Measurements from ENCODE around the gene NR3C1.

NR3C1 gene

DNA sequence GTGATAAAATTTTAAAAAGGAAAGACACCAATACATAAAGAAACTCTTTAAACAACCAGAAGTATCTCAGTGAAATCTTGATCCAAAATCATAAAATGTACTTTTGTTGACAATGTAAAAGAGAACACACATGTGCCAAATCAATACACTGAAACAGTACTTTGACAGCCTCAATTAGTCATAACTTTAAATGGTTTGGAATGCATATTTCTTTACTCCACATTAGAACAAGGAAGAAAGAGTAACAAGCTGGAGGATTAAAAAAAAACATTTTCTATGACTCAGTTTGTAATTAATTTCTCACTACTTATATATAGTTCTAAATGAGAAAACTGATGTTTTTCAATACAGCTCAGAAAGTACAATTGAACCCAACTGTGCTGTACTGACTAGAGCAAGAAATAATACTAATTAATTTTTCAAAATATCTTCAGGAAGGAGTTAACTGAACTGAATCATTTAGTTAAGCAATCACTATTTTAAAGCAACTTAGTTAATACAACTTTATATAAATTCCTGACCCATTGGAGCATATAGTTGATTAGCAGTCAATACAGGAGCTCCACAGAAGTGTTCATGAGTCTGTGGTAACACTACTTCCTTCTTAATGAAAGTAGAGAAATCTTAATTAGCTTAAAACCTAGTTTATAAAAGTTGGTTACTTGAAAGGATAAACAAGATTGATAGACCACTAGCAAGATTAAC is 101.0 kb downstream of the NR3C1 start:
- DNase-seq, result no peak

DNA sequence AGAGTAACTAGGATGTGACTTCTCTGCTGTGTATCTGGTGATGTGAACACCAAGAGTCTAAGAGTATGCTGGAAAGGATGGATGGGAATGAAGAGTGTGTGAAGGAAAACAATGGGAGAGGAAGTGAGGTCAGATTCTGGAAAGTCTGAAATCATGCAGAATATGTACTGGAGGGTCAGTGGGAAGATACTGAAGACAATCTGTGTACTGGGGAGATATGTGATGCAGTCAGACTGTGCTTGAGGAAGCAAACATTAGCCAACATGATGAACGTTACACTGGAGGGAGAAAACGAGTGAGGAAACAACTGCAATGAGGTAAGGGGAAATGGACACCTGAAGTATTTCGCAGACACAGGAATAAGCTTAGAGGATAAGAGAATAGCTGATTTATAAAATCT is 105.7 kb downstream of the NR3C1 start:
- no peak for DNase-seq

DNA sequence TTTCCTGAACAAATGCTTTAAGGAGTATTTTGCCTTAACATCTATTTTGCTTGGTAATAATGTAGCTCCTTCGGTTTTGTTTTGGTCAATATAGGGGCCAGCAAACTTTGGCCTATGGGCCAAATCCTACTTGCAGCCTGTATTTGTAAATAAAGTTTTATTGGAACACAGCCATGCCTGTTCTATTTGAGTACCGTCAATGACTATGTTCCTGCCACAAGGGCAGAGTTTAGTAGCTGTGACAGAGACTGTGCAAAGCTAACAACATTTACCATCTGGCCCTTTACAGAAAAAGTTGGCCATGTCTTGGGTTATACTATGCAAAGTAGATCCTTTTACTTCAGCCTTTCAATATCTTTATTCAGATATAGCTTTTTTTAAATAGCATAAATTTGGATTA is 113.4 kb downstream of the NR3C1 start:
- DNase-seq, result no peak

DNA sequence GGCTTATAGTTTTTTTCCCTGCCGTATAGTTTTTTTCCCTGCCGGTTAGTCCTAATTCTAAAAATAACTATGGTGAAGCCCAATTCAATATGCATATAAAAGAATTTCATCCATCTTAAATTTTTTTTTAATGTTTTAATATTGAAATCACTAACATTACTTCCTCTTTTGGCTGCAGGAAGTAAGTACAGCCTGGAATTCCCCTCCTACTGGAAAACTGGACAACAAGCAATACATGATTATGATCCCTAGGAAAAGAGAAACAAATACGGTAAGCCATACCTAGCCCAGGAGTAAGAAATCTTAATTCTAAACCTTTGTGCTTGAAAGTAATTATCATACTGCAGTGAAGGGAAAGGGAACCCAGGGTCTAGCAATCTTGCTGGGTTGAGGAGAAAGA is 119.0 kb downstream of the NR3C1 start:
- no peak for DNase-seq

DNA sequence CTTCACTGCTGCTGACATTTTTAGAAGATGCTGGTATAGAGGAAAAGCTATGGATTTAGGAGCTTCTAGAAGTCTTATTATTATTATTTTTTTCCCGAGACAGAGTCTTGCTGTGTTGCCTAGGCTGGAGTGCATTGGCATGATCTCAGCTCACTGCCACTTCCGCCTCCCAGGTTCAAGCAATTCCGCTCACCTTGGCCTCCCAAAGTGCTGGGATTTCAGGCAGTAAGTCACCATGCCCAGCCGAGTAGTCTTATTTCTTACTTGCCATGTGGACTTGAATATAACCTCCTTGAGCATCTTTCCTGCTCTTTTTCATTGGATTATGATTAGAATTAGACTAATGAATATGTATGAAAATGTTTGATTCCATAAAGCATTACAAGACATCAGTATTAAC is 119.5 kb downstream of the NR3C1 start:
- no peak for DNase-seq

DNA sequence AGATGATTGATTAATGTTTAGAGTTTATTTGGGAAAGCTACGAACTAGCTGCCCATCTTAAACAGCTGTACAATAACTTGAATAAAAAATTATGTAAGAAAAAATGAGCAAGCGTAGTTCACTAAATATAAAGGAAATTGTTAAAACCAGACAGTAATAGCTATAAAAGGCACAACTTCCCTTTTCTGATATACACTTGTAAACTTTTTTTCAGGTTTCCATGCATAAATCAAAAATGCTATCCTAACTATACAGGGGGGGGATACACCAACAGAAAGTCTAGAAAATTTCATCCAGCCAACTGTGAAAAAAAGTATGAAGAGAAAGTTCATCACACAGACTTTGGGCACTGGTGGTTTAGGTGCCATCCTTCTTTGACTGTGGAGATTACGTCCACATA is 122.3 kb downstream of the NR3C1 start:
- DNase-seq, result no peak

DNA sequence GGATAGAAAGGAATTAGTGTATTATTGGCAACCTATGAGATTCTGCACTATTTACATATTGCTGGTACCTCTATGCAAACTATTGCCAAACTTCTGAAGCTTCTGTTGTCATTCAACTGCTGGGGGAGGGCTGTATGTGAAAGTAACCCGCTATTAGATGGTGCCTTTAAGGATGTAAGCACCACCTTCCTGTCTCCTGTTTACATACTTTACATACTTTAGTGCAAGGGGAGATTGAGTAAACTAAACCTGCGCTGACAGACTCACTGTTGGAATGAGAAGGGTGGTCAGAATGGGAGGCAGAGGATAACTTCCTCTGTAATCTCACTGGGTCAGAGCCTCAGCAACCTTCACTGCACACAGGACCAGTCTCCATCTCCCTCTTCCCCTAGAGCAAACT is 123.8 kb downstream of the NR3C1 start:
- no peak for DNase-seq

DNA sequence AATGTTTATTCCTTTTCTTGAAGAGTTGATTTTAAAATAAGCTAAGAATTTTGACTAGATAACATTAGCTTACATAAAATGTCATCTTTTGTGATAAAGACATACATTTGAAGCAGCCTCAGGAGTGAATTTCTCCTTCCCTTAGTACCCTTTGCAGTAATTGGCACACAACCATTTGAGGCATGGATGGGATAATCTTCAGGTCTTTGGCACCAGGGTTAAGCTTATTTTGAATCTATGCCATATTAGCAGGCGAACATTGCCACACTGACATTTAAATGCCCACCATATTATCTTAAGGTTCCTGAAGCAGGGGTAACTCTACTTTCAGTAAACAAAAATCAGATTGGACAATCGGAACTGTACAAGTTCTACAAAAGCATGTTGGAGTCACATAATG is 126.0 kb downstream of the NR3C1 start:
- no peak for DNase-seq

DNA sequence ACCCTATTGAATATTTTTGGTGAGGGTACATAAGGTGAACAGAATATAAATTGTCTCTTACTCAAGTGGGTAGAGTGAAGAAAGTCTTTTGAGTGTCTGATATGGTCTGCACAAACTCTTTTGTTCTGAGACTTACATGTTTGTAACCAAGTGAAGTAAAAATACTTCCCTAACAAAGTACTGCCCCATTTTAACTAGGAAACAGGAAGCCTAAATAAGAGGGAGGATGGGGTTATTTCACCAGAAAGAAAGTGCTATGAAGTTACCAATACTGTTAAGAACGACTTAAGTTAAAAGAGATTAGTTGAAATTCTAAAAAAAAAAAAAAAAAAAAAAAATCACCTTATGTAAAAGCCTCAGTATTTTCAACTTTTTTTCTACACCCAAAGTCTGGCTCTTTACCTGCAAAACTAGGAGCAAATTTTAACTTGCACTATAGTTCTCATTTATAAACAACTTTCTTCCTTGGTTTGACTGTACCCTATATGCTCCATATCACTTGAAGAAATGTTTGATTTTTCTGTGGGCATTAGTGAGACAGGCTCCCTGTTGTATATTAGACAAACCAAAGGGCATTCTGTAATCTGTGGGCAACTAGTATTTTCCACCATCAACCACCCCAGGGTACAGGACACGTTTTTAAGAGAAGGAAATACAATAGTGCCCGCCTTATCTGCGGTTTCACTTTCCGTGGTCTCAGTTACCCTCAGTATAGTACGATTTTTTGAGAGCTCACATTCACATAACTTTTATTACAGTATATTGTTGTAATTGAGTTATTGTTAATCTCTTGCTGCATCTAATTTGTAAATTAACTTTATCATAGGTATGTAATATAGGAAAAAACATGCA is 127.7 kb downstream of the NR3C1 start:
- DNase-seq, result no peak

DNA sequence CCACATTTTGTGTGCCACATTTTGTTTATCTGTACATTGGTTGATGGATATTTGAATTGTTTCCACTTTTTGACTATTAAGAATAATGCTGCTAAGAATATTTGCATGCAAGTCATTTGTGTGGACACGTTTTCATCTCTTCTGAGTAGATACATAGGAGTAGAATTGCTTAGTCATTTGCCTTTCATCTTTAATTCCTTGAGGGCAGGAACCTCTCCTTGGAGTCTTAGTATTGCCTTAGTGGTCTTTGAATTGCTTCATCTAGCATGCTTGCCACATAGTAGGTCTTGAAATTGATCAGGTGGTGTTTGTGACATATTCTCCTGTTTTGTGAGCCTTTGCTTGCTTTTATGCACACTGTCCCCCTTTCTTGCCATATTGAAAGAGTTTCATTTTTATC is 128.5 kb downstream of the NR3C1 start:
- DNase-seq, result no peak

DNA sequence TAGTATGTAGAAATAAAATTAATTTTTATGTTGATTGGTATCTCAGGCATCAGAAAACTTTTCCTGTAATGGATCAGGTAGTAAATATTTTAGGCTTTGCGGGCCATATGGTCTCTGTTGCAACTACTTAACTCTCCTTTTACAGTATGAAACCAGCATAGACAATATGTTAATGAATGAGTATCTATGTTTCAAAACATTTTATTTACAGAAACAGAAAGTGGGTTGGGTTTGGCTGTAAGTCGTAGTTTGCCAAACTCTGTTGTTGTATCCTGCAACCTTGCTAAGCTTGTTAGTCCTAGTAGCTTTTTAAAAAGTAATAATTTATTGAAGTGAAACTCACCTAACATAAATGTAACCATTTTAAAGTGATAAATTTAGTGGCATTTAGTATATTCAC is 132.1 kb downstream of the NR3C1 start:
- DNase-seq, result no peak

DNA sequence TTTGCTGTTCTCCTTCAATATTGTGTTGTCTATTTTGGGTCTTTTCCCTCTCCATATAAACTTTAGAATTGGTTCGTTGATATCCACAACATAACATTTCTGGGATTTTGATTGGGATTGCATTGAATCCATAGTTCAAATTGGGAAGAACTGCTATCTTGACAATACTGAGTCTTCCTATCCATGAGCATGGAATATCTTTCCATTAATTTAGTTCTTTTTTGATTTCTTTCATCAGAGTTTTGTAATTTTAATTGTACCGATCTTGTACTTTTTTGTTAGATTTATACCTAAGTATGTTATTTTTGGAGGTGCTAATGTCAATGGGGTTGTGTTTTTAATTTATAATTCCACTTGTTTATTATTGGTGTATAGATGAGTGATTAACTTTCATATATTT is 135.1 kb downstream of the NR3C1 start:
- no peak for DNase-seq

DNA sequence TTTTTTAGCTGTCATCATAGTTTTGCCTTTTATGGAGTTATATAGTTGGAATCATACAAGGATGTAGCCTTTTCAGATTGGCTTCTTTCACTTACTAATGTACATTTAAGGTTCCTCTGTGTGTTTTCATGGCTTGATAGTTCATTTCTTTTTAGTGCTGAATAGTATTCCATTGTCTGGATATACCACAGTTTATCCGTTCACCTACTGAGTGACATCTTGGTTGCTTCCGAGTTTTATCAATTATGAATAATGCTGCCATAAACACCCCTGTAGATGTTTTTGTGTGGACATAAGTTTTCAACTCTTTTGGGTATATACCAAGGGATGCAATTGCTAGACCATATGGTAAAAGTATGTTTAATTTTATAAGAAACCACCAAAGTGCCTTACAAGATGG is 136.3 kb downstream of the NR3C1 start:
- no peak for DNase-seq

DNA sequence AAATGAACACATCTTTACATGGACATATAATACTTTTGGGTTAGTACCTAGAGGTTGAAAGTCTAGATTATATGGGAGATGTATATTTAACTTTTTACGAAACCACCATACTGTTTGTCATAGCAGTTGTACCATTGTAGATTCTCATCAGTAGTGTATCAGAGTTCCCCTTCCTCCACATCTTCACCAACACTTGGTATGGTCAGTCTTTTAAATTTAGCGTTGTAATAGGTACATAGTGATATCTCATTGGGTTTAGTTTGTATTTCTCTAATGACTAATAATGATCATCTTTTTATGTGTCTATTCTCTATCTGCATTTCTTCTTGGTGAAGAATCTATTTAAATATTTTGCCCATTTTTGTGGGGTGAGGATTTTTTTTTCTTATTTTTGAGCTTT is 137.5 kb downstream of the NR3C1 start:
- DNase-seq, result no peak

DNA sequence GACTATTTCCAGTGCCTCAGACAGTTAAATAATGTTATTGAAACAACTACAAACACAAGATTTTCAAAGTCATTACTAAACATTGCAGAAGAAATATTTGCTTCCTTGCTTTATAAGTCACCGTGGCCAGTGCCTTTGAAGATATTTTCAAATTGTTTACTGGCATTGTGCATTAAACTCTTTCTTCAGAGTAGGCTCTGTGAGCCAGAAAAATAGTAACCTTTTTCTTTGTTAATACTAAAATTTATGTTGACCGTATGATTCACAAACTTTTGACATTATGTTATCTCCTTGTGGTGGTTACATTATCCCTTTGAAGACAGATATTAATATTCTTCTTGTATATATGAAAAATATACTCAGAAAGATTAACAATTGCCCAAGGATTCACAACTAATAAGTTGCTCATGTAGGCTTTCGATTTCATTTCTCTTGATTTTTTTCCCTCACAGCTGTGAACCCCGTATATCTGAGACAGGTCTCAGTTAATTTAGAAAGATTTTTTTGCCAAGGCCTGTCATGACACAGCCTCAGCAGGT is 140.1 kb downstream of the NR3C1 start:
- DNase-seq, result no peak

DNA sequence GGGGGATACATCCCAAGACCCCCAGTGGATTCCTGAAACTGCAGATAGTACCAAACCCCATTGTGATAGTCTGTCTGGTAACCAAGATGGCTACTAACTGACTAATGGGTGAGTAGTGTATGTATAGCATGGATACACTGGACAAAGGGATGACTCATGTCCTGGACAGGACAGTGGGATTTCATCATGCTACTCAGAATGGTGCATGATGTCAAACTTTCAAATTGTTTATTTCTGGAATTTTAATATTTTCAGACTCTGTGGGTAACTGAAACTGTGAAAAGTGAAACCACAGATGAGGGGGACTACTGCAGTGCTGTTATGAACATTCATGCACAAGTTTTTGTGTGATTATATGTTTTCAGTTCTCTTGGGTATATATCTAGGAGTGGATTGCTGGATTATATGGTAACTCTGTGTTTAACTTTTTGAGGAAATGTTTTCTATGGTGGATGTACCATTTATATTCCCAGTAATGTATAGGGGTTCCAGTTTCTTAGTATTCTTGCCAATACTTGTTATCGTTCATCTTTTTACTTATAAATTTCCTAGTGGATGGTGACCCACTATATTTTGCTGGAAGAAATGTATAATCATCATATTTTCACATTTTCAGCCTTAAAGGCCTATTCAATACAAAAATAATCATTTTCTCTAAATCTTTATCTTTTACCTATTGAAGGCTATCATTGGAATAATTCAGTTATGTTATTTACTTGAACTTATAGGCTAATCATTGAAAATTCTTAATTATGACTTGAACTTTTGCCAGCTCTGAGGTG is 140.9 kb downstream of the NR3C1 start:
- DNase-seq, result no peak

DNA sequence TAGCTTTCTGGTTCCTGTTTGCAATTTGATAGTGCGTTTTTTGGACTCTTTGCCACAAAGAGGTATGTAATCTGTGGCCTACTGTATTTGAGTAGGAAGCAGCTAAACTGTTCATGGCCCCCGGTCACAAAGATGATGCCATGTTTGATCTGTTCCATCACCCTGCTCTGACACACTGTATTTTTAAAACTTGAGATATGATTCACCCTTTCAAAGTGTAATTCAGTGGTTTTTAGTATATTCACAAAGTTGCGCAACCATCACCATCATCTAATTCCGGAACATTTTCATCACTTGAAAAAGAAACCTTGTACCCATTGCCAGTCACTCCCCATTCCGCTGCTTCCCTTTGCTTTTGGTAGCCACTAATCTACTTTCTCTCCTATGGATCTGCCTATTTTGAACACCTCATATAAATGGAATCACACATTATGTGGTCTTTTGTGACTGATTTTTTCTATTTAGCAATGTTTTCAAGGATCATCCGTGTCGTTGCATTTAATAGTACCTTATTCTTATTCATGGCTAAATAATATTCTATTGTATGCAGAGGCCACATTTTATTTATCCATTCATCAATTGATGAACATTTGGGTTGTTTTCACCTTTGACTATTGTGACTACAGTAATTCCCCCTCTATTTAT is 141.6 kb downstream of the NR3C1 start:
- no peak for DNase-seq

DNA sequence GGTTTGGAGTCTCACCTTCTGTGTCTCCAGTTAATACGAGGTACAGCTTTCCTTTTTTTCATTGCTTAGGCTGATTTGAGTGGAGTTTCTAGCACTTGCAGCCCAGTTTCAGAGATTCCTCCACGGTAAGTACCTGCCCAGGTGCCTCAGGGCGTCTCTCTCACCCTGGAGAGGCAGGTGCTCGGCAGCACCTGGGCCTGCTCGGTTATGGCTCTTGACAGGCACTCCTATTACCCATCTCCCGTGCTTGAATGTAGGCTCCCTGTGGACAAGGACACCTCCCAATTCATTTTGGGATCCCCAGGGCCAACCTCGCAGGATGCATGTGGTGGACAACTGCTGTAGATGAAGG is 144.3 kb downstream of the NR3C1 start:
- no peak for DNase-seq

DNA sequence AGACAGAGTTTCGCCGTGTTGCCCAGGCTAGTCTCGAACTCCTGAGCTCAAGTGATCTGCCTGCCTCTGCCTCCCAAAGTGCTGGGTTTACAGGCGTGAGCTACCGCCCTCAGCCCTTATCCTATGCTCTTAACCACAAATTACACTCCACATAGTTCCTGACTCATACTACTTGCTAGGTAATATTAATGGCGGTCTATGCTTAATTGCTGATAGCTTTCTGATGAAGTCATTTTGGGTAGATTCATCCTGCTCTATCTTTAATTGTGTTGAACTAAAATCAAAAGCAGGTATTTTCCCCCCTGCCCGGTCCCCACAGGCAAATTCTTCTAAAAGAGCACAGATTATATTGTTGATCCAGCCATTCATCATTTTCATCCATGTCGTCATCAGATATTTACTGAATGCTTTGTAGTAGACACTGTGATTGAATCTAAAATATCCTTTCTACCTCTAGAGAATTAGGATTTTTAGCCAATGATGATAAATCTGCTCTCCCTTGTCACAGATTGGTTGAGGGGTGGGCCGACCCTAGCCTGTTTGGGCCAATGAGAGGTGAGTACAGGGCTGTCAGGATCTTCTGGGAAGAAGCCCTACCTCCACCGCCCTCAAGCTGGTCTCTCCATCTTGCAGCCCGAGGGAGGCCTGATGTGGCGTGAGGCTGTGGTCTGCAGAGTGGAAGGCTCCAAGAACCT is 144.8 kb downstream of the NR3C1 start:
- no peak for DNase-seq

DNA sequence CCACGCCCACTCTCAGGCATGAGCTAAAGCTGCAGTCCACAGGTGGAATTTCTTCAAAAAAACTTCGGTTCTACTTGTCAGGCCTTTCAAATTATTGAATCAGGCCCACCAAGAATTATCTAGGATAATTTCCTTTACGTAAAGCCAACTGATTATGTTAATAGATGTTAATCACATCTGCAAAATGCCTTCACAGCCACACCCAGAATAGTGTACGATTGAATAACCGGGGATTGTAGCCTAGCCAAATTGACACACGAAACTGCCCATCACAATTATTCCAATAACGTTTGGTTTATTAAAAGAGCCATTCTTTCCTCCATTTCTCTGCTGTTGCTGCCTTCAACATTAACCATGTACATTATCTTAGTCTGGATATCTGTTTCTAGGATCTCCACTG is 148.7 kb downstream of the NR3C1 start:
- no peak for DNase-seq

DNA sequence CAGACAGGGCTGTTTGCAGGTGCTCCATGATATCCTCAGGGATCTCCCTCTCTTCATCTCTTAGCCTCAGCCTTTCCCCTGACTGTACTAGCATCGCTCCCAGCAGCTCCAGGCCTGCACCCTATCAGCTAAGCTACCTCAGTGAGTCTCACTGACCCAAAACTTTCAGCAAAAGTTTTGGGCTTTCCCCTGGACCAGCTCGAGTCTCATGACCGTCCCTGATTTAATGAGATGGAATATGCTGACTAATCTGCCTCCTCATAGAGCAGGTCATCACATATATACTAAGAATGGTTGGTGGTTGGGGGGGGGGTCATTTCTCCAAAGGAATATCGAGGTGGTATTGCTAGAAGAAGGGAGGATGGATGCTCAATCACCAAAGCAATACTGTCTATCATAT is 151.5 kb downstream of the NR3C1 start:
- DNase-seq, result no peak

DNA sequence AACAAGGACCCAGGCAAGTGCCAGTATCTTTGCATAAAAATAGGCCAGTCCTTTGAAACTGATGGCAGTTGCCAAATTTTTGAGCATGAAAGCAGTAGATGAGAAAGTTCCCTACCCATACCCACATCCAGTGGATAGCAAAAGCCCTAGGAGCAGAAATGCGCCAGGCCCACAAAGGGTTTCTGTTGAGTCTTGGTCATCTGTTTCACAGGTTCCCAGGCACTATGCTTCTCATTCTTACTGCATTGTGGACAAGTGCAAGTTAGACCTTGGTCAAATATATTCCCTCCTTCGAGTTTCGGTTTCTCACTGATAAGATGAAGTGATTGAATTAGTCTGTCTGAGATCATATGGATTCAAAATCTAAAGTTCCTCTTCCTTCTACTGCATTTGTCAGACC is 152.3 kb downstream of the NR3C1 start:
- no peak for DNase-seq

DNA sequence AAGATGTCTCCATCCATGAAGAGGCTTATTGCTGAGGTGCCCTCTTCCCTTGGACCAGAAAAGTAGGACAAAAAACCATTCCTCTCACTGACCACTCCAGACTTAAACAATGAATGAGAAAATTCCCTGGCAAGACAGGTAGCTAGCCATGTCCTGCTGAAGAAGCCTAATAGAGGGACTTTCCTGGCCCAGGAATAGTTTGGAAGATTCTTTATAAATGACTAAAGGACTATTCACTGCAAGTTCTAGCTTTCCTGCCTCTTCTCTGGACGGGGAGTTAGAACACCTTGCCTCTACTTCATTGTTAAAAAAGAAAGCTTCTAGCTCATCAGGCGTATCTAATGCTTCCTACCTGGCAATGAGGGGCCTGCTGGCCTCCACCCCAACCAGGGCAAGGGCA is 153.6 kb downstream of the NR3C1 start:
- DNase-seq, result no peak

All from cortex of kidney (tissue), 1 donor.